HG02623 (cell line): ENCODE results near the gene NDUFA11.
"Not testable (repeated sequence)": the region's sequence is repeated elsewhere in the genome, so short reads cannot be mapped to it uniquely, and the experiment has no call there.

Source experiments
- ATAC-seq: cut with Tn5 transposase; IDR thresholded peaks from one replicate; pipeline ENCODE4 v1.9.1; 2021; ENCODE audit warnings: moderate library complexity; ENCODE audit not compliant: unreplicated experiment

Gene NDUFA11

GRCh38 chr19:5891572-5891937, 12.0 kb downstream of the NDUFA11 start:
- no peak for ATAC-seq

DNA sequence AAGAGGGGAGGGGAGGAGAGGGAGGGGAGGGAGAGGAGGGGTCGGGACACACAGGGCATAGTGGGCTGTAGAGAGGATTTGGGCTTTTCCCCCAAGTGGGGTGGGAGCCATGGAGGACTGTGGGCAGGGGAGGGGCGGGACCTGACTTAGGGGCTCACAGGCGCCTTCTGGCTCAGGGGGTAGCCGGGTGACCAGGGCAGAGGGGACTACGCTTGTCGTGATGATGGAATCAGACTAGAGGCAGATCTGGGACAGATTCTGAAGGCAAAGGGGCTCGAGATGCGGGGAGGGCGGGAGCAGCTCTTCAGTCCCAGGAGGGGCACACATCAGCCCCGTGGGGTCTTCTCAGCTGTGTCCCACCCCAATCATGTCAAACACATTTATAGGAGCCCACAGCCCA, 13.5 kb downstream of the NDUFA11 start:
- no peak for ATAC-seq

DNA sequence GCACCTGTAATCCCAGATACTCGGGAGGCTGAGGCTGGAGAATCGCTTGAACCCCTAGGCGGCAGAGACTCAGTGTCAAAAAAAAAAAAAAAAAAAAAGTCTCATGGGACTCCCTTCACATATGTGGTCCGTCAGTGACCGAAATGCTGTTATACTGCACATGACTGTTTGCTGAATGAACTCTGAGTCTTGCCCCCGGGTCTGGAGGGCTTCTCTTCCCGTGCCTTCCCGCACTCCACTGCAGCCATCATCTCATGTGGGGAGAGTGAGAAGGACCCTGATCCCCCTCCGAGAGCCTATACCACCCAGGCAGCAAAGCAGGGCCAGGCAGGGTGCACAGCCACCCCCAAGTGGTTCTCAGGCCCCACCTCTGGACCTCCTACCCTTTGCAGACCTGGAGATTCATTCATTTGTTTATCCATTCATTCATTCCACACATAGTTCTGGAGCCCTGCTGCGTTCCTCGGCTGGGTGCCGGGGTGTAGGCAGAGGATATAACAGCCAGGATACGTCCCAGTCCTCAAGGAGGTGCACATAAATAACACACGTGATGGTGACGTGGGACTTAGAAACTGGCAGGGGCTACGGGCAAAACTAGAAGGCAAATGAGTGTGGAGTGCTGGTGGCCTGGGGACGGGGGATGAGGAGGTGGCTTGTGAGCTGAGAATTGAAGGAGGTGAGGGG, 14.2 kb downstream of the NDUFA11 start:
- ATAC-seq = no peak

DNA sequence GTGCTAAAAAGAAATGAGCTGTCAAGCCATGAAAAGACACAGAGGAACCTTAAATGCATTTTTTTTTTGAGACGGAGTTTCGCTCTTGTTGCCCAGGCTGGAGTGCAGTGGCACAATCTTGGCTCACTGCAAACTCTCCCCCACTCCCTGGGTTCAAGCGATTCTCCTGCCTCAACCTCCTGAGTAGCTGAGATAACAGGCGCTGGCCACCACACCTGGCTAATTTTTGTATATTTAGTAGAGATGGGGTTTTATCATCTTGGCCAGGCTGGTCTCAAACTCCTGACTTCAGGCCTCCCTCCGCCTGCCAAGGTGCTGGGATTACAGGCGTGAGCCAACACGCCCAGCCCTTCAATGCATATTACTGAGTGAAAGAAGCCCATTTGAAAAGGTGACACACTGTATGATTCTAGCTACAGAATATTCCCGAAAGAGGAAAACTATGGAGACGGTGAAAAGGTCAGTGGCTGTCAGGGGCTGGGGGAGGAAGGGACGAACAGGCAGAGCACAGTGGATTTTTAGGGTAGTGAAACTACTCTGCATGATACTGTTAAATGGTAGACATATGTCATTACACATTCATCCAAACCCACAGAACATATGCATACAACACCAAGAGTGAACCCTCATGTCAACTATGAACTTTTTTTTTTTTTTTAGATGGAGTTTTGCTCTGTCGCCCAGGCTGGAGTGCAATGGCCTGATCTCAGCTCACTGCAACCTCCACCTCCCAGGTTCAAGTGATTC, 19.4 kb downstream of the NDUFA11 start:
- ATAC-seq = not testable (repeated sequence)

GRCh38 chr19:5883157-5883873, 20.3 kb downstream of the NDUFA11 start:
- not testable (repeated sequence) for ATAC-seq

DNA sequence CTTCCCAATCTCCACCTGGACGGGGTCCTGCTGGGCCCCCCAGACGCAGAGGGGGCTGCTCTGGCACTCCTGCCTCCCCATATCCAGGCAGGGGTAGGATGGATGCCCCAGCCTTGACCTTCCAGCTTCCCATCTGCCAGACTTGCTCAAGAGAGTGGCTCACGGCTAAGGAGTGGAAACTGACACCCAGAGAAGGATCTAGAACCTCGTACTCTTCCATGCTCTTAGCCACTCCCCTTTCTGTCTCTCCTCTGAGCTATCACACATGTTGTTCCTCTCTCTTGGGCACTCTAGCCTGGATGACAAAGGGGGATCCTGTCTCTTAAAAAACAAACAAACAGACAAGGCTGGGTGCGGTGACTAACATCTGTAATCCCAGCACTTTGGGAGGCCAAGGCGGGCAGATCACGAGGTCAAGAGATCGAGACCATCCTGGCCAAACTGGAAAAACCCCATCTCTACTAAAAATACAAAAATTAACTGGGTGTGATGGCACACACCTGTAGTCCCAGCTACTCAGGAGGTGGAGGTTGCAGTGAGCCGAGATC, 21.1 kb downstream of the NDUFA11 start:
- no peak for ATAC-seq

GRCh38 chr19:5881543-5882299, 21.9 kb downstream of the NDUFA11 start:
- no peak for ATAC-seq

DNA sequence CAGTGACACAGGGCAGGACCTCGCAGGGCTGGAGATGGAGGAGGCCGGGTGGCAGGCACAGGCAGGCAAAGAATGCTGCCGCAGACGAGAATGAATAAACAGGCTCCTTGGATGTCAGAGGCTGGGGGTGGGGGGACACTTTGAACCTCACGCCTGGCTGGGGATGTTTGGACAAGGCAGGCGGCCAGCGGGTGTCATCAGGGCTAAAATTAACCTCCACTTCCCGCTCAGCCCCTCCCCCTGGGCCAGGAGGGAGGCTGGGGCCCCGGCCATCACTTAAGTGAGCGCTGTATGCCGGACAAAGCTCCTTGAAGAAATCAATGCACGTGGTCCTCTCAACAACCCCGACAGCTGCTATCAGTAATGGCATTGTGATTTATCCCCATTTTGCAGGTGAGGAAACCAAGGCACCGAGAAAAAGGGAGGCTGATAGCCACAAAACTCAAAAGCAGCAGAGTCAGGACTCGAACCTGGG, 22.9 kb downstream of the NDUFA11 start:
- no peak for ATAC-seq

DNA sequence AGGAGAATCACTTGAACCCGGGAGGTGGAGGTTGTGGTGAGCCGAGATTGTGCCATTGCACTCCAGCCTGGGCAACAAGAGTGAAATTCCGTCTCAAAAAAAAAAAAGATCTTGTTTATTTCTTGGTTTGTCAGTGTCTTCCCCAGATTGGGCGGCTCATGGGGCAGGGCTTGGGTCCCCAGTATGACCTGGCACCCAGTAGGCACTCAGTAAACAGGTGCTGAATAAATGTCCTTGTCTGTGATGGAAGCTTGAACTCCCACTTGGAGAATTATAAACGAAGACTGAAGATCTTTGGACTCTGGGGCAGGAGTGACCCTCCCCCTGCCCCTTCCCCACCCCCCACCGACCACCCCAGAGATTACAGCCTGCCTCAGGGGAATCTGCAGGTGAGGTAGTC, 23.4 kb downstream of the NDUFA11 start:
- no peak for ATAC-seq

DNA sequence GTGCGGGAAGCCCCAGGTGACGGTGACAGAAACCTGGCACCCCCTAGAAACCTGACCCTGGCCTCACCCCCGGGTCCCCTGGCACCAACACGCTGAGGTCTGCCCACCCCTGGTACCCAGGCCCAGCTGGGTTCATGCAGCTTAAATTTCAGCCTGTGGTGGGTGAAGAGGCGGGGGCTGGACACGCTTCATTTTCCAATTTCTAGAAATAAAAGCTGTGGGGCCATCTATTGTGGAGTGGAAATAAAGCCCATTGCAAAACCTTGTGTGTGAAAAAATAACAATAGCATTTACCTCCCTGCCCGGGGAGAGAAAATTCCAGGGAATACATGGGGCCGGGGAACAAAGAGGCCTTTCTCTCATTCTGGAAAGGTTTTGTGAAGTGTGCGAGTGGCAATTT, 25.7 kb downstream of the NDUFA11 start:
- no peak for ATAC-seq

DNA sequence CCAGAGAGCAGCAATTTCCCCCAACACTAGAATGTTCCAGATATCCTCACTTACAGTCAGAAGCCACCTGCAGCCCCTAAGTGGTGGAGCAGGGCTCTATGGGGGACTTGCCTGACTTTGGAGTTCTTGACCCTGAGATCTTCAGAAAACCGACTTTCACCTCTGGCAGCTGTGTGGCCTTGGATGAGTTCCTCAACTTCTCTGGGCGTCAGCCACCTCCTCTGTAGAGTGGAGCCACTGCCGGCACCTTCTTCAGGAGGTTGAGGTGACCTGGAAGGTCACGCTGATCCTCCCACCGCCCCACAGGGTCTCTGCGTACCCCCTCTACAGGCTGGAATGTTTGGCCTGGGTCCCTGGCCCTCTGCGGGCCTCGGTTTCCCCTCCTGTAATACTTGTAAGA, 26.2 kb downstream of the NDUFA11 start:
- no peak for ATAC-seq

- not testable (repeated sequence) for ATAC-seq
Observed at GRCh38 chr19:5874496-5874895, 29.1 kb downstream of the NDUFA11 start.

- no peak for ATAC-seq
Observed at GRCh38 chr19:5873617-5874199, 29.9 kb downstream of the NDUFA11 start.

DNA sequence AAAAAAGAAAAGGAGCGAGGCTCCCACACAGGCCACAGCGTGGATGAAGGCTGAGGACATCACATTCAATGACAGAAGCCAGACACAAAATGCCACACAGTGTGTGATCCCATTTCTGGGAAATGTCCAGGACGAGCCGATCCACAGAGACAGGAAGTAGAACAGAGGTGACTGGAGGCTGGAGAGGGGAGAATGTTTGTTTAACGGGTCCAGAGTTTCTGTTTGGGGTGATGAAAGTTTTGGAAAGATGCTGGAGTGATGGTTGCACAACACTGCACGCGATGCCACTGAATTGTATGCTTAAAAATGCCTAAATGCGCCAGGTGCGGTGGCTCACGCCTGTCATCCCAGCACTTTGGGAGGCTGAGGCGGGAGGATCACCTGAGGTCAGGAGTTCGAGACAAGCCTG, 32.6 kb downstream of the NDUFA11 start:
- ATAC-seq = no peak

DNA sequence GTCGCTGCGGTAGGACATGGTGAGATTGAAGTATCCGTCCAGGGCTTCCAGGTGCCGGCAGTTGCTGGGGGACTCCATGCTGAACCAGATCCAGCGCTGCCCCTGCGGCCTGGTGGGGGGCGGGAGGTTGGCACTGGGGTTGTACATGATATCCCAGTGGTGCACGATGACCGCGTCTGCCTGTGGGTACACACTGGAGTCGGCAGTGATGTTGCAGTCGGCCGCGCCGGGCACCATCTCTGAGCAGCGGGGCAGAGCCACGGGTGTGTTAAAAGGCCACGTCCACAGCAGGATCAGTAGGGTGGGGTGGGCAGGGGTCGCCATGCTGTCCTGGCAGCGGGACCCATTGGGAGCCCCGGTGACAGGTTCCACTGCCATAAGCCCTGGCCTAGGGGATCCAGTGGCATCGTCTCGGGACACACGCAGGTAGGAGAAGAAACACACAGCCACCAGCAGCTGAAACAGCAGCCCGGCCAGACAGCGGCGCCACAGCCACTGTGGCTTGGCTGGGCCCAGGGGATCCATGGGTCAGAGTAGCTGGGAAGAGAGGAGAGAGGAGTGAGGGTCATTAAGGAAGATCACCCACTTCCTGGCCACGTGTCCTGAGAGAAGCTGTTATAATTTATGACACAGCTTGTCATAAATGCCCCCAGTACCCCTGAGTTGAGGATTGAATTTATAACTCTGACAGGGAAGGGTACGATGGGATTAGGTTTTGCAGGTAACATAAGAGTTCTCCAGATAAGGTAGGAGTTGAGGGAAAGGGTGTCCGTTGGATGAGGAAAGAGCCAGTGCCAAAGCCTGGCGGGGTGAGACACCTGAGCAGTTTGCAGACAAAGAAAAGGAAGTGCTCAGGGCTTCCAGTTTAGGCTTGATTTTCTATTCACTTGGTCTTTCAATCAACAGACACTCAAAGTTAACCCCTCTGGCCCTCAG, 36.1 kb downstream of the NDUFA11 start:
- no peak for ATAC-seq

DNA sequence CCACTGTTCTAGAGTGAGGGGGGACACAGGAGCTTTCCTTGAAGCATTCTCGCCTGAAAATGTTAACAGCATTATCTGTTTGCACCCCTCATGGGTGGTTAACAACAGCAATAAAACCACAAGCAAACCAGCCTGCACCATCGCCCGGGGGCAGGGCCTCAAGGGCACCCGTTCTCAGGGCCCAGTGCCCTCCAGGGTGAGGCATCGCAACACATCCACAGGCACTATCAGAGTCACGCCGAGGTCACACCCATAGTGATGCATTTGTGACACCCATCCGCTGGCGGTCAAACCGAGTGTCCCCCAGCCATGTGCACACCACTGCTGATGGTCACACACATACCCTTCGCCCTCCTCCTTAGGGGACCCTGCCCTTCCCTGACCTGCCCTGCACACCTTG, 37.8 kb downstream of the NDUFA11 start:
- ATAC-seq = no peak

- no peak for ATAC-seq
Observed at GRCh38 chr19:5864725-5865486, 38.7 kb downstream of the NDUFA11 start.

DNA sequence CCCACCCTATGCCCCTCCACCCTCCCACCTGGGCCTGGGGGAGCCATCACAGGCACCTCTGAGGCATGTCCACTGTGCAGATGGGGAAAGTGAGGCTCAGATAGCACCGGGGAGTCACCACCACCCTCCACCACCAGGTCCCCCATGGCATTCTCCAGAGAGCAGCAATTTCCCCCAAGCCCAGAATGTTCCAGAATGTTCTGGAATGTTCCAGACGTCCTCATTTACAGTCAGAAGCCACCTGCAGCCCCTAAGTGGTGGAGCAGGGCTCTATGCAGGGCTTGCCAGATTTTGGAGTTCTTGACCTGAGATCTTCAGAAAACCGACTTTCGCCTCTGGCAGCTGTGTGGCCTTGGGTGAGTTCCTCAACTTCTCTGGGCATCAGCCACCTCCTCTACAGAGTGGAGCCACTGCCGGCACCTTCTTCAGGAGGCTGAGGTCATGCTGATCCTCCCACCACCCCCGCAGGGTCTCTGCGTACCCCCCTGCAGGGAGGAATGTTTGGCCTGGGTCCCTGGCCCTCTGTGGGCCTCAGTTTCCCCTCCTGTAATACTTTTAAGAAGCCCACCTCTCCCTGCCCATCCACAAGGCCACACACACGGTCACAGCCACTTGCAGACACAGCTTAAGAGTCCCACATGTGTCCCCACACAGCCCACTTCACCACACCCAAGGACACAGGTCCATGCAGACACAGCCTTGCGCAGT, 39.4 kb downstream of the NDUFA11 start:
- no peak for ATAC-seq
